ENCODE data around the gene PTPN5. TPM values are rescaled to one million over a fixed set of nuclear protein-coding genes. Genes with fewer than 3 reads are reported as not detected.

The PTPN5 gene
- total RNA-seq, 1 experiment from 2014 or later: not detected

DNA sequence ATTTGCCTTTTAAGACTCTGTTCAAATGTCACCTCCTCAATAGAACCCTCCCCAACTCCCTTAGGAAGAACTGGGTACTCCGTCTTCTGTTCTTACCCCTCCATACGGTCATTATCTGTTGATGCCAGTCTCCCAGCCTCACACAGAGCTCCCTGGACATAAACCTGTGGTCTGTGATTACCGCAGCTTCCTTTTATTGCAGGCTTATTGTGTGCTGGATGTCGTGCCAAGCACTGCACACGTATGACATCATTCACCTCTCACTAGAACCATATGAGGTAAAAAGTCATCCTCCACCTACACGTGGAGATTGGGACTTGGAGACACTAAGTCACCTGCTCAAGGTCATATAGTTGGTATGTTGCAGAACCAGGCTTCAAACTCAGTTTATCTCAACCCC lies 15.3 kb downstream of the PTPN5 start:
- Mint-ChIP-seq H3K36me3 (ENCODE audit: insufficient read depth, unreplicated experiment) (no peaks in the 10 kb centered on the region), H3K4me3 (ENCODE audit: low read depth, unreplicated experiment) (no peak overlapping the region), H3K27me3 (ENCODE audit: unreplicated experiment) (peaks cover 28% of the 10 kb centered on the region), H3K27ac (ENCODE audit: unreplicated experiment) (no peak overlapping the region), H3K9me3 (ENCODE audit: low read depth, unreplicated experiment) (no peaks in the 10 kb centered on the region), H3K4me1 (ENCODE audit: low read depth, unreplicated experiment) (peaks cover 6% of the 10 kb centered on the region)
- TF ChIP-seq, protein P1, sequence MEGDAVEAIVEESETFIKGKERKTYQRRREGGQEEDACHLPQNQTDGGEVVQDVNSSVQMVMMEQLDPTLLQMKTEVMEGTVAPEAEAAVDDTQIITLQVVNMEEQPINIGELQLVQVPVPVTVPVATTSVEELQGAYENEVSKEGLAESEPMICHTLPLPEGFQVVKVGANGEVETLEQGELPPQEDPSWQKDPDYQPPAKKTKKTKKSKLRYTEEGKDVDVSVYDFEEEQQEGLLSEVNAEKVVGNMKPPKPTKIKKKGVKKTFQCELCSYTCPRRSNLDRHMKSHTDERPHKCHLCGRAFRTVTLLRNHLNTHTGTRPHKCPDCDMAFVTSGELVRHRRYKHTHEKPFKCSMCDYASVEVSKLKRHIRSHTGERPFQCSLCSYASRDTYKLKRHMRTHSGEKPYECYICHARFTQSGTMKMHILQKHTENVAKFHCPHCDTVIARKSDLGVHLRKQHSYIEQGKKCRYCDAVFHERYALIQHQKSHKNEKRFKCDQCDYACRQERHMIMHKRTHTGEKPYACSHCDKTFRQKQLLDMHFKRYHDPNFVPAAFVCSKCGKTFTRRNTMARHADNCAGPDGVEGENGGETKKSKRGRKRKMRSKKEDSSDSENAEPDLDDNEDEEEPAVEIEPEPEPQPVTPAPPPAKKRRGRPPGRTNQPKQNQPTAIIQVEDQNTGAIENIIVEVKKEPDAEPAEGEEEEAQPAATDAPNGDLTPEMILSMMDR (IDR thresholded peaks at IDR 0.05; ENCODE audit: unreplicated experiment): no peak
- DNase-seq: no peak
- intact Hi-C loops (cut with micrococcal nuclease; ENCODE audit: unreplicated experiment): no loop called here
- CTCF ChIA-PET: interaction anchor here (0.9 kb wide), 1 partner anchor 76 kb away, joined by 4 read pairs; no protein-coding TSS in a partner anchor
- no TSS peak for BruUV-seq (replicated peaks)

DNA sequence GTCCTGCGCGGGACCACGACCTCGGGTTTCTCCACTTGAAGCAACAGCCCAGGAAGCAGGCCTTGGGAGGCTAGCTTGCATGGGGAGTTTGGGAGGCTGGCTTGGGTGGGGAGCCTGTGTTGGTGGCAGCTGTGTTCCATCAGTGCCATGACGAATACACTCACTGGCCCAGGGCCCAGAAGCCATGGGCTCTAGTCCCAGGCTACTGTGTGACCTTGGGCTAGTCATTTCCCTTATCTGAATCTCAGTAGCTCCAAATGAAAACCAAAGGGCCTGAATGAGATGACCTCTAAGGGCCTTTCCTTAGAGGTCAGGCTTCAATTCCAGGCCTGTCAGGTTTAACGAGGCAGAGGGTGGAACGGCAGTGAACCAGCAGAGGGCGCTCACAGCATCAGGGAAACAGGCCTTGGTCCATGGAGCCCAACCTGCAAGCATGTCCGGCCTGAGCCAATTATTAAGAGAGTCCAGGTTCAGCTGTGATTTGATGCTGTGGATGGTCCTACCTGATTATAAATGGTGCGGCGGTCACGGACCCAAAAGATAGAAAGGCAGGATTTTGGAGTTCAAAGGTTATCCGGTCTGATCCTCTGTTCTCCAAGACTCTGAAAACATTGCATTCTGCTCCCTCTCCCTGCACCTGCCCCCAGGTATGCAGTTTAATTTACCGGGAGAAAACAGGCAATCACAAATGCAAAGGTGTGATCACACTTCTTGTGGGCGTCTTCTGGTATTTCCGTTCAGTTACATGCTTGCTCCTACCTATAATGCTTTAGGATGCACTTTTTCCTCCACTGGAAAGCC lies 15.9 kb downstream of the PTPN5 start:
- H3K36me3 Mint-ChIP-seq (ENCODE audit: insufficient read depth, unreplicated experiment): no peaks in the 10 kb centered on the region
- H3K4me3 Mint-ChIP-seq (ENCODE audit: low read depth, unreplicated experiment): no peak overlapping the region
- intact Hi-C loops (cut with micrococcal nuclease; ENCODE audit: unreplicated experiment): loop anchor here (1.0 kb wide), 2 partner anchors 27 to 78 kb away; no protein-coding TSS in a partner anchor
- H3K4me1 Mint-ChIP-seq (ENCODE audit: low read depth, unreplicated experiment): peaks cover 6% of the 10 kb centered on the region
- DNase-seq: peak; percentile 85
- CTCF ChIA-PET: interaction anchor here (0.9 kb wide), 1 partner anchor 77 kb away, joined by 4 read pairs; no protein-coding TSS in a partner anchor
- no TSS peak for BruUV-seq (replicated peaks)
- H3K27me3 Mint-ChIP-seq (ENCODE audit: unreplicated experiment): peaks cover 28% of the 10 kb centered on the region
- no peaks in the 10 kb centered on the region for H3K9me3 Mint-ChIP-seq (ENCODE audit: low read depth, unreplicated experiment)
- no peak overlapping the region for H3K27ac Mint-ChIP-seq (ENCODE audit: unreplicated experiment)
- TF ChIP-seq, protein P1 (IDR thresholded peaks at IDR 0.05; ENCODE audit: unreplicated experiment): peak; percentile 74

- Mint-ChIP-seq H3K27me3 (ENCODE audit: unreplicated experiment) (peaks cover 28% of the 10 kb centered on the region), H3K4me1 (ENCODE audit: low read depth, unreplicated experiment) (peaks cover 10% of the 10 kb centered on the region), H3K27ac (ENCODE audit: unreplicated experiment) (no peak overlapping the region), H3K4me3 (ENCODE audit: low read depth, unreplicated experiment) (no peak overlapping the region), H3K36me3 (ENCODE audit: insufficient read depth, unreplicated experiment) (no peaks in the 10 kb centered on the region), H3K9me3 (ENCODE audit: low read depth, unreplicated experiment) (no peaks in the 10 kb centered on the region)
- intact Hi-C loops (cut with micrococcal nuclease; ENCODE audit: unreplicated experiment): loop anchor here (1.0 kb wide), 2 partner anchors 28 to 78 kb away; no protein-coding TSS in a partner anchor
- CTCF ChIA-PET: no interaction called here
- DNase-seq: no peak
- BruUV-seq (replicated peaks): no TSS peak
- TF ChIP-seq, protein P1 (IDR thresholded peaks at IDR 0.05; ENCODE audit: unreplicated experiment): no peak
Observed at GRCh38 chr11:18774801-18775200, 16.8 kb downstream of the PTPN5 start.

DNA sequence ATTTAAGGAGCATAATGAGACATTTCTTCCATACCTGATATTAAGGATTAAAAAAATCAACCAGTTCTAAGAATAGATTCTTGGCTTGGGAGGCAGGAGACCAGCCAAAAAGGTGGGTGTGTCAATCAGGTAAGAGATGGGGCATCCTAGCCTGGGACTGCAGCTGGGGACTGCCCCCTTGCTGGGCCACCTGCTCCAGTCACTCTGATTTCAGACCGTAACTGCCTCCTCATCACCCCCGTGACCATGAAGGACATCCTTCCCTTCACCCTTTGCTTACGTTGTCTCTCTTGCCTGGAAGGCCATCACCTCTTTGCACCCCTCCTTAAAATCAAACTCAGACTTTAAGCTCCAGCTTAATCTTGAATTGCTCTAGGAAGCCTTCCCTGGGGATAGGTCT lies 17.9 kb downstream of the PTPN5 start:
- Mint-ChIP-seq H3K4me3 (ENCODE audit: low read depth, unreplicated experiment) (no peak overlapping the region), H3K27me3 (ENCODE audit: unreplicated experiment) (peaks cover 28% of the 10 kb centered on the region), H3K27ac (ENCODE audit: unreplicated experiment) (no peak overlapping the region), H3K36me3 (ENCODE audit: insufficient read depth, unreplicated experiment) (no peaks in the 10 kb centered on the region), H3K9me3 (ENCODE audit: low read depth, unreplicated experiment) (no peaks in the 10 kb centered on the region), H3K4me1 (ENCODE audit: low read depth, unreplicated experiment) (peaks cover 17% of the 10 kb centered on the region)
- CTCF ChIA-PET: interaction anchor here (0.9 kb wide), 1 partner anchor 13 kb away, joined by 5 read pairs; no protein-coding TSS in a partner anchor
- DNase-seq: no peak
- intact Hi-C loops (cut with micrococcal nuclease; ENCODE audit: unreplicated experiment): no loop called here
- BruUV-seq (replicated peaks): no TSS peak
- TF ChIP-seq, protein P1 (IDR thresholded peaks at IDR 0.05; ENCODE audit: unreplicated experiment): no peak
